Effector CD4-positive, alpha-beta T cell (primary cell): ENCODE data around the gene SLC16A2.
"Not testable (repeated sequence)": the region's sequence is repeated elsewhere in the genome, so short reads cannot be mapped to it uniquely, and the experiment has no call there.

Source experiments
- DNase-seq: peaks from one replicate; pipeline ENCODE4 v3.0.0-alpha.2; 2020

Gene SLC16A2

GRCh38 chrX:74448669-74449068, 27.4 kb downstream of the SLC16A2 start:
- DNase-seq: no peak

GRCh38 chrX:74449322-74449936, 28.1 kb downstream of the SLC16A2 start:
- peak; percentile 4 for DNase-seq

- DNase-seq: no peak
Observed at GRCh38 chrX:74449937-74450330, 28.6 kb downstream of the SLC16A2 start.

GRCh38 chrX:74450803-74451449, 29.6 kb downstream of the SLC16A2 start:
- DNase-seq: no peak

GRCh38 chrX:74451450-74452198, 30.3 kb downstream of the SLC16A2 start:
- no peak for DNase-seq

- DNase-seq: no peak
Observed at GRCh38 chrX:74452199-74452481, 30.8 kb downstream of the SLC16A2 start.

GRCh38 chrX:74453178-74453577, 31.9 kb downstream of the SLC16A2 start:
- no peak for DNase-seq

- not testable (repeated sequence) for DNase-seq
Observed at GRCh38 chrX:74454233-74454632, 32.9 kb downstream of the SLC16A2 start.

- DNase-seq: no peak
Observed at GRCh38 chrX:74458736-74459135, 37.4 kb downstream of the SLC16A2 start.

- DNase-seq: no peak
Observed at GRCh38 chrX:74461384-74461783, 40.1 kb downstream of the SLC16A2 start.

GRCh38 chrX:74464722-74465121, 43.4 kb downstream of the SLC16A2 start:
- no peak for DNase-seq

GRCh38 chrX:74465424-74465823, 44.1 kb downstream of the SLC16A2 start:
- DNase-seq: no peak

GRCh38 chrX:74467656-74468055, 46.4 kb downstream of the SLC16A2 start:
- DNase-seq: no peak

GRCh38 chrX:74473116-74473515, 51.8 kb downstream of the SLC16A2 start:
- DNase-seq: not testable (repeated sequence)

- DNase-seq: no peak
Observed at GRCh38 chrX:74490247-74490646, 69.0 kb downstream of the SLC16A2 start.

- no peak for DNase-seq
Observed at GRCh38 chrX:74492720-74493201, 71.5 kb downstream of the SLC16A2 start.

GRCh38 chrX:74493806-74494205, 72.5 kb downstream of the SLC16A2 start:
- DNase-seq: no peak

- no peak for DNase-seq
Observed at GRCh38 chrX:74498924-74499323, 77.6 kb downstream of the SLC16A2 start.

GRCh38 chrX:74500067-74500466, 78.8 kb downstream of the SLC16A2 start:
- no peak for DNase-seq

GRCh38 chrX:74500555-74500954, 79.3 kb downstream of the SLC16A2 start:
- no peak for DNase-seq

- no peak for DNase-seq
Observed at GRCh38 chrX:74505437-74505836, 84.1 kb downstream of the SLC16A2 start.

- DNase-seq: no peak
Observed at GRCh38 chrX:74506317-74507115, 85.2 kb downstream of the SLC16A2 start.

GRCh38 chrX:74507191-74507590, 85.9 kb downstream of the SLC16A2 start:
- DNase-seq: no peak
